Cardiac muscle cell (in vitro differentiated cells and primary cell): ENCODE results near the gene FOXP4. TPM values are rescaled to one million over a fixed set of nuclear protein-coding genes. Genes with fewer than 3 reads are reported as not detected.

ENCODE experiments used
- DNase-seq, 2 donors: peaks; one replicate each; pipeline versions ENCODE4 v3.0.0 to v3.0.0-alpha.2; 2010 to 2017; ENCODE audit warnings: low read depth in 1 of 2, low spot score in 1 of 2
- H3K27ac ChIP-seq: fragments of 200-600 bp; sonication (generic); 2 replicates; pipeline ENCODE4 v1.5.1; 2016
- H3K27me3 ChIP-seq: fragments of 200-600 bp; sonication (generic); 2 replicates; pipeline ENCODE4 v1.6.0; 2016; ENCODE audit warnings: control low read depth
- H3K36me3 ChIP-seq: fragments of 200-600 bp; sonication (generic); 2 replicates; pipeline ENCODE4 v1.5.1; 2016; ENCODE audit warnings: control low read depth
- H3K4me1 ChIP-seq: fragments of 200-600 bp; sonication (generic); 2 replicates; pipeline ENCODE4 v1.8.1; 2017; ENCODE audit warnings: low read depth, mild to moderate bottlenecking, mixed run types
- H3K4me3 ChIP-seq: fragments of 200-600 bp; sonication (generic); 2 replicates; pipeline ENCODE4 v1.5.1; 2016; ENCODE audit warnings: mild to moderate bottlenecking
- H3K9me3 ChIP-seq: fragments of 200-600 bp; sonication (generic); 2 replicates; pipeline ENCODE4 v1.5.1; 2017; ENCODE audit warnings: low read depth, mild to moderate bottlenecking, control low read depth
- CTCF ChIP-seq: IDR thresholded peaks from 2 replicates; pipeline ENCODE4 v1.5.1; 2012; ENCODE audit warnings: low read depth, mild to moderate bottlenecking, low read length
- polyA plus RNA-seq: library from polyadenylated mRNA; unstranded; fragments of >200 nt; fragmentation: Nextera tagmentation; extraction: Ambion mirVana; gene quantifications from 2 replicates; pipeline ENCODE4 v1.2.1, GENCODE V29; 2016
- total RNA-seq: library from RNA; depleted of rRNA; stranded (reverse); fragments of >200 nt; gene quantifications from 2 replicates; pipeline ENCODE4 v1.2.3, GENCODE V29; 2016

FOXP4 gene
- total and polyA plus RNA-seq, 2 experiments from 2014 or later, result 29.0 to 42.5 TPM

- DNase-seq, result peak in 1 of 2 donors; percentile 11
- Histone ChIP-seq H3K27me3 (no peaks in the 10 kb centered on the region), H3K36me3 (no peaks in the 10 kb centered on the region), H3K9me3 (no peaks in the 10 kb centered on the region), H3K4me3 (no peak overlapping the region), H3K4me1 (peaks cover 42% of the 10 kb centered on the region), H3K27ac (peak overlapping the region; percentile 86)
- no peak for TF ChIP-seq CTCF
Measured at GRCh38 chr6:41579088-41579610, 33.0 kb downstream of the FOXP4 start.

GRCh38 chr6:41580690-41581089 lies 34.5 kb downstream of the FOXP4 start:
- Histone ChIP-seq H3K4me1 (peaks cover 52% of the 10 kb centered on the region), H3K9me3 (no peaks in the 10 kb centered on the region), H3K27me3 (no peaks in the 10 kb centered on the region), H3K27ac (no peak overlapping the region), H3K4me3 (no peak overlapping the region), H3K36me3 (no peaks in the 10 kb centered on the region)
- DNase-seq, result no peak
- no peak for TF ChIP-seq CTCF

- peaks cover 57% of the 10 kb centered on the region for H3K4me1 ChIP-seq
- no peaks in the 10 kb centered on the region for H3K9me3 ChIP-seq
- no peaks in the 10 kb centered on the region for H3K27me3 ChIP-seq
- no peaks in the 10 kb centered on the region for H3K36me3 ChIP-seq
- no peak overlapping the region for H3K4me3 ChIP-seq
- no peak overlapping the region for H3K27ac ChIP-seq
- no peak for TF ChIP-seq CTCF
- DNase-seq, result peak in 1 of 2 donors; percentile 82
Measured at GRCh38 chr6:41581381-41581991, 35.3 kb downstream of the FOXP4 start.

- DNase-seq, result no peak
- Histone ChIP-seq H3K4me3 (no peak overlapping the region), H3K4me1 (peaks cover 52% of the 10 kb centered on the region), H3K27me3 (no peaks in the 10 kb centered on the region), H3K27ac (no peak overlapping the region), H3K9me3 (no peaks in the 10 kb centered on the region), H3K36me3 (no peaks in the 10 kb centered on the region)
- no peak for TF ChIP-seq CTCF
Measured at GRCh38 chr6:41582540-41582939, 36.4 kb downstream of the FOXP4 start.

GRCh38 chr6:41583565-41583964 lies 37.4 kb downstream of the FOXP4 start:
- Histone ChIP-seq H3K27ac (peak overlapping the region; percentile 75), H3K27me3 (no peaks in the 10 kb centered on the region), H3K4me3 (no peak overlapping the region), H3K9me3 (no peaks in the 10 kb centered on the region), H3K4me1 (peaks cover 41% of the 10 kb centered on the region), H3K36me3 (no peaks in the 10 kb centered on the region)
- no peak for DNase-seq
- no peak for TF ChIP-seq CTCF
